NCI-H2081 treated with DMSO at 0.1 percent for 48 hours (cell line): ENCODE results near the gene MUC22.

ENCODE experiments used
- DNase-seq: peaks from one replicate; lab custom pipeline; 2025; lab: John Stamatoyannopoulos, UW

The MUC22 gene

DNA sequence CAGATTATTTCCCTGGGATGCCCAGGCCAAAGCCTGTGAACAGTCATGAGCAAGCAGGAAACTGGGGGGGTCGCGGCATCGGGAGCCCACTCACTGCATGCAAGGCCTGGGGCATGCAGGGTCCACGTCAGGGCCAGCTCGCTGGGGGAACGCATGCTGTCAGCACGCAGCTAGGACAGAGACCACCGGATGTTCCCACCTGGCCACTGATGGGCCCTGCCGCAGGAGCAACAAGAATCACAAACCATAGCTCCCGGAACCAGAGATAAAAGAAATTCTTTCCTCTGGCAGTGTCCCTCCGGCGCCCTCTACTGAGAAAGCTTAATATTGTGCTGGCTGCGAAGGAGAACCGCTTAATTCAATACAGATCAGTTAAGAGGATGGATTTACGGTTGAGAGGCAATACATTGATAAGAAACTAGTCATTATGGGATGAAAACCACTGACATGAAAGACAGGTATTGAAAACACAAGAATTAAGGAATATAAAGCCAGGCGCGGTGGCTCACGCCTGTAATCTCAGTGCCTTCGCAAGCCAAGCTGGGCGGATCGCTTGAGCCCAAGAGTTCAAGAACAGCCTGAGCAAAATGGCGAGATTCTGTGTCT is 69.5 kb downstream of the MUC22 start:
- DNase-seq, result peak; percentile 48

DNA sequence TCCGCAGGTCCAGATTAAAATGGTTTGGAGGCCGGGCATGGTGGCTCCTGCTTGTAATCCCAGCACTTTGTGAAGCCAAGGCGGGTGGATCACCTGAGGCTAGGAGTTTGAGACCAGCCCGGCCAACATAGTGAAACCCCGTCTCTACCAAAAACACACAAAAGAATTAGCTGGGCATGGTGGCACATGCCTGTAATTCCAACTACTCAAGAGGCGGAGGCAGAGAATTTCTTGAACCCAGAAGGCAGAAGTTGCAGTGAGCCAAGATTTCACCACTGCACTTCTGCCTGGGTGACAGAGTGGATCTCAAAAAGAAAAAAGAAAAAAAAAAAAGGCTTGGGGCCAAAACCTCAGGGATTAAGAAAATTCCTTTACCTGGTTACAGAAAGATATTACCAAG is 71.6 kb downstream of the MUC22 start:
- no peak for DNase-seq

DNA sequence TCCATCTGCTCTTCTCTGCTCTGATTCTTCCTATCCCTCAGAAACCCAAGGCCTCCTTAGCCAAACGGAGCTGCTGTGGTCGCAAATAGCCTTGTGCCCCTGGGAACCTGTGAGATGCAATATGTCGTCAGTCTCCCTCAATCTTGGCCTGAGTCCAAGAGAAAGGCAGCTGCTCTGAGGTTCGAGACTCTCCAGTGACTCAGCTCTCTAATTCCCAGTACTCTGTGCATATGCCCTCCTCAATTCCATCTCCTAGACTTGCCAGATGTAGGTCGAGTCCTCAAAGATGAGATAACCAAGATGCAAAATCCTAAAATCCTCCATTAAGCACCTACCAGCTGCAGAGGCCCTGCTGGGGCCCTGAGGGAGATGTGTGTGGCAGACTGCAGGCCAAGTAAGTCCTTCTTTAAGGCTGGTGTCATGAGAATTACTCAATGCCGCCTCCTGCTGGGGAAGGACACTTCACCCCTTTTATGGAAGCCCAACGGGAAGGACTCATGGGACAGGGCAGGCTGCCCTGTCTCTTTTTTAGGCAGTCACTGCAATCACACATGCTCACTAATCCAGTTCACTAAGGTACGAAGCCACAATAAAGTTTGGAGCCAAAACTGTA is 73.6 kb downstream of the MUC22 start:
- no peak for DNase-seq
